ENCODE measurements around the gene CAMTA1.

Gene CAMTA1

DNA sequence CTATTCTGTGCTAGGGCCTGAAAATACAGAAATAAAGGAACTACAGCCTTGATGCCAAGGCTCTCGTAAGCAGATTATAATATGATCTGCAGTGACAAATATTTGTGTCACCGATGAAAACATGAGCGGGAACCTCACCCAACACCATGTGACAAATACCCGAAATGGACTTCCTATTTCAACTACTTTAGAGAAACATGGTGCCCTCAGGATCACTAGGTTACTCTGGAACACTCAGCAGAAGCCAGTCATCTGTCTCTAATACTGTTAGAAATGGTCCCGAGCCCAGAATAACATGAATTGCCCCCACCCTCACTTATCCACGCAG, 985.4 kb downstream of the CAMTA1 start:
- no peak; the same call in 2 of the 3 replicates for ATAC-seq
- TF ChIP-seq RARB (CRISPR knock-in tag; IDR thresholded peaks at IDR 0.05) (no peak), ZNF565 (CRISPR knock-in tag; conservative IDR thresholded peaks at IDR 0.05; ENCODE audit: low read depth) (no peak), ZFP3 (CRISPR knock-in tag; IDR thresholded peaks at IDR 0.05) (no peak), TCF4 (CRISPR knock-in tag; IDR thresholded peaks at IDR 0.05; ENCODE audit: borderline replicate concordance) (no peak), GLIS3 (CRISPR knock-in tag; IDR thresholded peaks at IDR 0.05) (no peak), ESRRG (CRISPR knock-in tag; IDR thresholded peaks at IDR 0.05) (no peak), OSR1 (CRISPR knock-in tag; IDR thresholded peaks at IDR 0.05) (no peak), ZC3H10 (CRISPR knock-in tag; IDR thresholded peaks at IDR 0.05) (no peak), ZNF70 (CRISPR knock-in tag; IDR thresholded peaks at IDR 0.05) (no peak), ISL1 (CRISPR knock-in tag; IDR thresholded peaks at IDR 0.05) (no peak), SNAI2 (CRISPR knock-in tag; IDR thresholded peaks at IDR 0.05) (no peak), PPARA (CRISPR knock-in tag; IDR thresholded peaks at IDR 0.05; ENCODE audit: borderline replicate concordance) (no peak)
- TF ChIP-seq, protein P1, sequence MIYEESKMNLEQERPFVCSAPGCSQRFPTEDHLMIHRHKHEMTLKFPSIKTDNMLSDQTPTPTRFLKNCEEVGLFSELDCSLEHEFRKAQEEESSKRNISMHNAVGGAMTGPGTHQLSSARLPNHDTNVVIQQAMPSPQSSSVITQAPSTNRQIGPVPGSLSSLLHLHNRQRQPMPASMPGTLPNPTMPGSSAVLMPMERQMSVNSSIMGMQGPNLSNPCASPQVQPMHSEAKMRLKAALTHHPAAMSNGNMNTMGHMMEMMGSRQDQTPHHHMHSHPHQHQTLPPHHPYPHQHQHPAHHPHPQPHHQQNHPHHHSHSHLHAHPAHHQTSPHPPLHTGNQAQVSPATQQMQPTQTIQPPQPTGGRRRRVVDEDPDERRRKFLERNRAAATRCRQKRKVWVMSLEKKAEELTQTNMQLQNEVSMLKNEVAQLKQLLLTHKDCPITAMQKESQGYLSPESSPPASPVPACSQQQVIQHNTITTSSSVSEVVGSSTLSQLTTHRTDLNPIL (CRISPR knock-in tag; IDR thresholded peaks at IDR 0.05; ENCODE audit: low read depth) = no peak
- TF ChIP-seq, protein P2, sequence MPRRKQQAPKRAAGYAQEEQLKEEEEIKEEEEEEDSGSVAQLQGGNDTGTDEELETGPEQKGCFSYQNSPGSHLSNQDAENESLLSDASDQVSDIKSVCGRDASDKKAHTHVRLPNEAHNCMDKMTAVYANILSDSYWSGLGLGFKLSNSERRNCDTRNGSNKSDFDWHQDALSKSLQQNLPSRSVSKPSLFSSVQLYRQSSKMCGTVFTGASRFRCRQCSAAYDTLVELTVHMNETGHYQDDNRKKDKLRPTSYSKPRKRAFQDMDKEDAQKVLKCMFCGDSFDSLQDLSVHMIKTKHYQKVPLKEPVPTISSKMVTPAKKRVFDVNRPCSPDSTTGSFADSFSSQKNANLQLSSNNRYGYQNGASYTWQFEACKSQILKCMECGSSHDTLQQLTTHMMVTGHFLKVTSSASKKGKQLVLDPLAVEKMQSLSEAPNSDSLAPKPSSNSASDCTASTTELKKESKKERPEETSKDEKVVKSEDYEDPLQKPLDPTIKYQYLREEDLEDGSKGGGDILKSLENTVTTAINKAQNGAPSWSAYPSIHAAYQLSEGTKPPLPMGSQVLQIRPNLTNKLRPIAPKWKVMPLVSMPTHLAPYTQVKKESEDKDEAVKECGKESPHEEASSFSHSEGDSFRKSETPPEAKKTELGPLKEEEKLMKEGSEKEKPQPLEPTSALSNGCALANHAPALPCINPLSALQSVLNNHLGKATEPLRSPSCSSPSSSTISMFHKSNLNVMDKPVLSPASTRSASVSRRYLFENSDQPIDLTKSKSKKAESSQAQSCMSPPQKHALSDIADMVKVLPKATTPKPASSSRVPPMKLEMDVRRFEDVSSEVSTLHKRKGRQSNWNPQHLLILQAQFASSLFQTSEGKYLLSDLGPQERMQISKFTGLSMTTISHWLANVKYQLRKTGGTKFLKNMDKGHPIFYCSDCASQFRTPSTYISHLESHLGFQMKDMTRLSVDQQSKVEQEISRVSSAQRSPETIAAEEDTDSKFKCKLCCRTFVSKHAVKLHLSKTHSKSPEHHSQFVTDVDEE (CRISPR knock-in tag; IDR thresholded peaks at IDR 0.05) = no peak
- TF ChIP-seq, protein P3, sequence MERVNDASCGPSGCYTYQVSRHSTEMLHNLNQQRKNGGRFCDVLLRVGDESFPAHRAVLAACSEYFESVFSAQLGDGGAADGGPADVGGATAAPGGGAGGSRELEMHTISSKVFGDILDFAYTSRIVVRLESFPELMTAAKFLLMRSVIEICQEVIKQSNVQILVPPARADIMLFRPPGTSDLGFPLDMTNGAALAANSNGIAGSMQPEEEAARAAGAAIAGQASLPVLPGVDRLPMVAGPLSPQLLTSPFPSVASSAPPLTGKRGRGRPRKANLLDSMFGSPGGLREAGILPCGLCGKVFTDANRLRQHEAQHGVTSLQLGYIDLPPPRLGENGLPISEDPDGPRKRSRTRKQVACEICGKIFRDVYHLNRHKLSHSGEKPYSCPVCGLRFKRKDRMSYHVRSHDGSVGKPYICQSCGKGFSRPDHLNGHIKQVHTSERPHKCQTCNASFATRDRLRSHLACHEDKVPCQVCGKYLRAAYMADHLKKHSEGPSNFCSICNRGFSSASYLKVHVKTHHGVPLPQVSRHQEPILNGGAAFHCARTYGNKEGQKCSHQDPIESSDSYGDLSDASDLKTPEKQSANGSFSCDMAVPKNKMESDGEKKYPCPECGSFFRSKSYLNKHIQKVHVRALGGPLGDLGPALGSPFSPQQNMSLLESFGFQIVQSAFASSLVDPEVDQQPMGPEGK (CRISPR knock-in tag; IDR thresholded peaks at IDR 0.05; ENCODE audit: borderline replicate concordance) = no peak

DNA sequence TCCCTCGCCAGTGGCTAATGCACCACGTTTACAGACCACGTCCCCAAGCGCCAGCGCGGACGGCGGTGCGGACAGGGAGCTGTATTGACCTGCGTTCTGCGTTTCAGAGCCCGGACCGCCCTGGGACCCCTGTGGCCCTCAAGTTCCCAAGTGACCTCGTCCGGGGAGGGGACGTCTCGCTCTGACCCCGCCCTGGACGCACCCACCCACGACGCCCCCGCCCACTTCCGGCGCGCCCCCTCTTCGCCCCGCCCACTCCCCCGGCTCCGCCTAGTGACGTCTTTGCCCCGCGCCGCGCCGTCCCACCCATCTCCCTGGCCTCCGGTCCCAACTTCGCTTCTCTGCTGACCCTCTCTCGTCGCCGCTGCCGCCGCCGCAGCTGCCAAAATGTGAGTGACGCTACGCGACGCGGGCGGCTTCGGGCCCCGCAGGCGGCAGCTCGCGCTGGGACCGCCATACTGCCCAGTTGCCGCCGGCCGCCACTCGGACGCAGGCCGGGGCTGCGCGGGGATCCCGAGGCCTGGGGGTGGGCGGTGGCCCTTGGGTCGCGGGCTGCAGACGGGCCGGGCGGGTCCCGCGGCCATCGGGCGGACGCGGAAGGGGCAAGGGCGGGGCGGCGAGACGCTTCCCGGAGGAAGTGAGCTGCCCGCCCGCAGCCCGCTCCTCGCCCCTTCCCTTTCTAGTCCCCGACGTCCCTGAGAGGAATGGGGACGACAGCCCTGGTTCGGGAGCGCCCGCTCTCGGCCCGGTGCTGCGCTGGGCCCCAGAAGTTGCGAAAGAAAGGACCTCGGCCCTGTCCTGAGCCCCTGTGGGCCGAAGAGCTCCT, 986.0 kb downstream of the CAMTA1 start, which contains the start of gene VAMP3:
VAMP3 (plus strand) TSS at position 300 of the 826 bp plus-strand sequence; CDS start at position 388, 88 bp downstream.
- ATAC-seq = peak; percentile 88
- TF ChIP-seq TOX (CRISPR knock-in tag; IDR thresholded peaks at IDR 0.05; ENCODE audit: borderline replicate concordance) = no peak

DNA sequence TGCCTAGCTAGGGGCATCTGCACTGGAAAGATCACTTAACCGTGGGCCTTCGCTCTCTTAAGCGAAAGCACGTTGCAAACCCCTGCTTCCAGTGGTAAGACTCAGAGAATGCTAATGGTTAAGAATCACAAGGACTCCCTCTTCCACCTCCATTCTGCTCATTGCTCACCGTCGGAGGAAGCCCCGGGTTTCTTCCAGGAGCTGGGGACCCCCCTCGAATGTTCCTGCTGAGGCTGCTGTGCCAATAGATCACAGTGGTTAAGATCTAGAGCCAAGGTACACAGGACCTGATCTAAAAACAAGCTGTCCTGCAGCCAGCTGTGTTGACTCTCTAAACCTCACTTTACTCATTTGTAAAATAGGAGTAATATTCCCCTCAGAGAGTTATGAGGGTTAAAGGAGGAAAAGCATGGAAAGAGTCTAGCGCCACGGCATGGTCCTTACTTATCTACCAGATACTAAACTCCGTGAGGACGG, 986.6 kb downstream of the CAMTA1 start:
- ATAC-seq = no peak
- TF ChIP-seq OSR1 (CRISPR knock-in tag; IDR thresholded peaks at IDR 0.05) (no peak), ZNF565 (CRISPR knock-in tag; conservative IDR thresholded peaks at IDR 0.05; ENCODE audit: low read depth) (no peak), SNAI2 (CRISPR knock-in tag; IDR thresholded peaks at IDR 0.05) (no peak), ESRRG (CRISPR knock-in tag; IDR thresholded peaks at IDR 0.05) (no peak), ZFP3 (CRISPR knock-in tag; IDR thresholded peaks at IDR 0.05) (no peak), BACH2 (CRISPR knock-in tag; IDR thresholded peaks at IDR 0.05; ENCODE audit: borderline replicate concordance) (no peak), CSDC2 (CRISPR knock-in tag; IDR thresholded peaks at IDR 0.05) (no peak), ARNTL (CRISPR knock-in tag; IDR thresholded peaks at IDR 0.05; ENCODE audit: borderline replicate concordance, low read depth) (no peak), ZFP30 (CRISPR knock-in tag; IDR thresholded peaks at IDR 0.05) (no peak), TCF4 (CRISPR knock-in tag; IDR thresholded peaks at IDR 0.05; ENCODE audit: borderline replicate concordance) (no peak)
- TF ChIP-seq, protein P4, sequence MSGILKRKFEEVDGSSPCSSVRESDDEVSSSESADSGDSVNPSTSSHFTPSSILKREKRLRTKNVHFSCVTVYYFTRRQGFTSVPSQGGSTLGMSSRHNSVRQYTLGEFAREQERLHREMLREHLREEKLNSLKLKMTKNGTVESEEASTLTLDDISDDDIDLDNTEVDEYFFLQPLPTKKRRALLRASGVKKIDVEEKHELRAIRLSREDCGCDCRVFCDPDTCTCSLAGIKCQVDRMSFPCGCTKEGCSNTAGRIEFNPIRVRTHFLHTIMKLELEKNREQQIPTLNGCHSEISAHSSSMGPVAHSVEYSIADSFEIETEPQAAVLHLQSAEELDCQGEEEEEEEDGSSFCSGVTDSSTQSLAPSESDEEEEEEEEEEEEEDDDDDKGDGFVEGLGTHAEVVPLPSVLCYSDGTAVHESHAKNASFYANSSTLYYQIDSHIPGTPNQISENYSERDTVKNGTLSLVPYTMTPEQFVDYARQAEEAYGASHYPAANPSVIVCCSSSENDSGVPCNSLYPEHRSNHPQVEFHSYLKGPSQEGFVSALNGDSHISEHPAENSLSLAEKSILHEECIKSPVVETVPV (CRISPR knock-in tag; IDR thresholded peaks at IDR 0.05) = no peak
- TF ChIP-seq, protein P1 (CRISPR knock-in tag; IDR thresholded peaks at IDR 0.05; ENCODE audit: low read depth) = no peak
- TF ChIP-seq, protein P3 (CRISPR knock-in tag; IDR thresholded peaks at IDR 0.05; ENCODE audit: borderline replicate concordance) = no peak
